OCI-LY1 (cell line): ENCODE results near the gene KIAA0232.

Source experiments
- H2AFZ ChIP-seq: fragments of 200-600 bp; sonication (generic), shearing (Covaris generic); 2 replicates; pipeline ENCODE4 v1.6.0; 2014; ENCODE audit warnings: antibody characterized with exemption, mild to moderate bottlenecking, low read length
- H3F3A ChIP-seq: fragments of 200-600 bp; sonication (generic), shearing (Covaris generic); 2 replicates; pipeline ENCODE4 v1.6.0; 2014; ENCODE audit warnings: mild to moderate bottlenecking, antibody characterized with exemption, low read length, moderate library complexity; ENCODE audit not compliant: insufficient read depth
- H3K27ac ChIP-seq: fragments of 200-600 bp; sonication (generic); 2 replicates; pipeline ENCODE4 v1.5.1; 2014; ENCODE audit warnings: low read length, mixed run types, mild to moderate bottlenecking, low read depth; ENCODE audit not compliant: poor library complexity, severe bottlenecking
- H3K27me3 ChIP-seq: fragments of 200-600 bp; sonication (generic); 2 replicates; pipeline ENCODE4 v1.6.0; 2014; ENCODE audit warnings: antibody characterized with exemption, mild to moderate bottlenecking, low read length, moderate library complexity; ENCODE audit not compliant: insufficient read depth
- H3K36me3 ChIP-seq: fragments of 200-600 bp; sonication (generic); 2 replicates; pipeline ENCODE4 v1.6.1; 2014; ENCODE audit warnings: mild to moderate bottlenecking, antibody characterized with exemption, low read length, moderate library complexity, mixed read lengths; ENCODE audit not compliant: insufficient read depth
- H3K4me1 ChIP-seq: fragments of 200-600 bp; sonication (generic); 2 replicates; pipeline ENCODE4 v1.5.1; 2014; ENCODE audit warnings: mild to moderate bottlenecking, low read length, moderate library complexity; ENCODE audit not compliant: insufficient read depth, severe bottlenecking
- H3K4me2 ChIP-seq: fragments of 200-600 bp; sonication (generic), shearing (Covaris generic); 2 replicates; pipeline ENCODE4 v1.6.1; 2014; ENCODE audit warnings: low read length
- H3K4me3 ChIP-seq: fragments of 200-600 bp; sonication (generic); 2 replicates; pipeline ENCODE4 v1.5.1; 2014; ENCODE audit warnings: low read length, low read depth, mild to moderate bottlenecking, mixed read lengths; ENCODE audit not compliant: poor library complexity, severe bottlenecking
- H3K79me2 ChIP-seq: fragments of 200-600 bp; shearing (Covaris generic); 2 replicates; pipeline ENCODE4 v1.6.1; 2016; ENCODE audit warnings: mixed run types, low read length, mixed read lengths; ENCODE audit not compliant: insufficient read depth
- H3K9ac ChIP-seq: fragments of 200-600 bp; sonication (generic), shearing (Covaris generic); 2 replicates; pipeline ENCODE4 v1.6.1; 2014; ENCODE audit warnings: mild to moderate bottlenecking, low read length, mixed read lengths
- H3K9me2 ChIP-seq: fragments of 200-600 bp; sonication (generic), shearing (Covaris generic); 2 replicates; pipeline ENCODE4 v1.6.1; 2014; ENCODE audit warnings: low read depth, mild to moderate bottlenecking, low read length, mixed read lengths
- H3K9me3 ChIP-seq: fragments of 200-600 bp; shearing (Covaris generic); 2 replicates; pipeline ENCODE4 v1.6.1; 2014; ENCODE audit warnings: low read length, mixed read lengths
- H4K20me1 ChIP-seq: fragments of 200-600 bp; sonication (generic), shearing (Covaris generic); 2 replicates; pipeline ENCODE4 v1.6.0; 2016; ENCODE audit warnings: mild to moderate bottlenecking, low read length; ENCODE audit not compliant: insufficient read depth
- EZH2 ChIP-seq: fragments of 200-600 bp; sonication (generic), shearing (Covaris generic); IDR thresholded peaks from 2 replicates; pipeline ENCODE4 v1.8.0; 2017; ENCODE audit warnings: borderline replicate concordance, mixed run types, mild to moderate bottlenecking, antibody characterized with exemption, low read length, moderate library complexity, mixed read lengths
- TF ChIP-seq, protein P1 (sequence below): fragments of 200-600 bp; sonication (generic), shearing (Covaris generic); IDR thresholded peaks from 2 replicates; pipeline ENCODE4 v1.5.1; 2017; ENCODE audit warnings: mild to moderate bottlenecking, antibody characterized with exemption, low read length, moderate library complexity, mixed read lengths

Gene KIAA0232

DNA sequence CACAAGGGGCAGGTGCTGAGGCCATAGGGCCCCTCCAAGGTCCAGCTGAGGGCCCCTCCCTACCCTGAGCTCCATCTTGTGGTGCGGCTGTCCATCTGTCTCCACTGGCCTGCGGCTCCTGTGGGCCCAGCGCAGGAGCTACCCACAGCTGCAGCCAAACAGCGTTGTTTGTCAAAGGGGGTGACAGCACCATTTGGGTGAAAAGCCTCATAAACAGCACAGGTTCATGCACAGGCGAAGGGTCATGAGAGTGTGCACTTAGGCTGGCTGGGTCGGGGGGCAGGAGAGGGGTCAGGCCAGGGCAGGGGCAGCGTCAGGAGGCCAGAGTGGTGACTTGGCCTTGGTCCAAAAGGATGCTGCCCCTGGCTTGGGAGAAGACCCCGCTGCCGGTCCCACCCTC is 34.2 kb upstream of the KIAA0232 start:
- H3K4me2 ChIP-seq, result no peak overlapping the region
- H3K9me2 ChIP-seq, result no peaks in the 10 kb centered on the region
- H3K27ac ChIP-seq, result no peak overlapping the region
- H3K9ac ChIP-seq, result no peak overlapping the region
- H3K9me3 ChIP-seq, result no peaks in the 10 kb centered on the region
- no peaks in the 10 kb centered on the region for H4K20me1 ChIP-seq
- H3F3A ChIP-seq, result no peaks in the 10 kb centered on the region
- no peaks in the 10 kb centered on the region for H3K79me2 ChIP-seq
- H2AFZ ChIP-seq, result no peak overlapping the region
- H3K4me3 ChIP-seq, result no peak overlapping the region
- H3K27me3 ChIP-seq, result no peaks in the 10 kb centered on the region
- no peaks in the 10 kb centered on the region for H3K4me1 ChIP-seq
- H3K36me3 ChIP-seq, result no peaks in the 10 kb centered on the region
- TF ChIP-seq, protein P1, sequence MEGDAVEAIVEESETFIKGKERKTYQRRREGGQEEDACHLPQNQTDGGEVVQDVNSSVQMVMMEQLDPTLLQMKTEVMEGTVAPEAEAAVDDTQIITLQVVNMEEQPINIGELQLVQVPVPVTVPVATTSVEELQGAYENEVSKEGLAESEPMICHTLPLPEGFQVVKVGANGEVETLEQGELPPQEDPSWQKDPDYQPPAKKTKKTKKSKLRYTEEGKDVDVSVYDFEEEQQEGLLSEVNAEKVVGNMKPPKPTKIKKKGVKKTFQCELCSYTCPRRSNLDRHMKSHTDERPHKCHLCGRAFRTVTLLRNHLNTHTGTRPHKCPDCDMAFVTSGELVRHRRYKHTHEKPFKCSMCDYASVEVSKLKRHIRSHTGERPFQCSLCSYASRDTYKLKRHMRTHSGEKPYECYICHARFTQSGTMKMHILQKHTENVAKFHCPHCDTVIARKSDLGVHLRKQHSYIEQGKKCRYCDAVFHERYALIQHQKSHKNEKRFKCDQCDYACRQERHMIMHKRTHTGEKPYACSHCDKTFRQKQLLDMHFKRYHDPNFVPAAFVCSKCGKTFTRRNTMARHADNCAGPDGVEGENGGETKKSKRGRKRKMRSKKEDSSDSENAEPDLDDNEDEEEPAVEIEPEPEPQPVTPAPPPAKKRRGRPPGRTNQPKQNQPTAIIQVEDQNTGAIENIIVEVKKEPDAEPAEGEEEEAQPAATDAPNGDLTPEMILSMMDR, result no peak
- no peak for TF ChIP-seq EZH2

DNA sequence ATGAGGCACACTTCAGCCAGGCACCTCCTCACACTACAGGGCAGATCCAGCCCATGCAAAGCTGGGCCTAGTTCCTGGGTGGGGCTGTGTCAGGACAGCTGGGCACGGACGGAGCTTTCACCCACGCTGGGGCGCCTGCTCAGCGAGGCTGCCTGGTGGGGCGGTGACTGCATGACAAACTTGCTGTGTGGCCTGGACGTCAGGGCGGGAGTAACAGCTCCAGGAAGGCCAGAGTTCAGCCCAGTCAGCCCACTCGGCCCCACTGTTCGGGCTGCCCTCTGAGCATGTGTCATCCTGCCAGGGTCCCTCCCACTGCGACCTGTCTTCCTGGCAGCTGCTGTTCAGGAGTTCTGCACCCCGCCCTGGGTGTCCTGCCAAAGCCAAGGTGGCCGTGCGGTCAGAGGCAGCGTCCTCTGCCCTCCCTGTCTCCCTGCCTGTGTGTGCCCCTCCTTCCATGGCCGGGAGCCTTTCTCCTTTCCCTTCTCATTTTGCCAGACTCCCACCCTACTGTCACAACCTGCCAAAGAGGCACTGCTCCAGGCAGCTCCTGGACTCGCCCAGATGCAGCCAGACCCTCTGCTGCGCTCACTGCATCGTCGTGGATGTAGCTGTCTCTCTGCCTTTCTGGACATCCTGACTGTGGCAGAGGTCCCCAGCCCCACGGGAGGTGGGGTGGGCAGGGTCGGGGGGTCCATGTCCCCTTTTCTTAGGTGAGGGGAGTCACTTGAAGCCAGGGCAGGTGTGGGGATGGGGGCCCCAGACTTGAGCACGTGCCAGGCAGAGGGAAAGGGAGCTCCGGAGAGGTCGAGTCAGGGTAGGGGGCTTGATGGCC is 33.0 kb upstream of the KIAA0232 start:
- Histone ChIP-seq H4K20me1 (no peaks in the 10 kb centered on the region), H3K79me2 (no peaks in the 10 kb centered on the region), H3K27ac (no peak overlapping the region), H3K9me3 (no peaks in the 10 kb centered on the region), H3K27me3 (no peaks in the 10 kb centered on the region), H3K9ac (no peak overlapping the region), H3K4me3 (no peak overlapping the region), H3F3A (no peaks in the 10 kb centered on the region), H3K4me1 (no peaks in the 10 kb centered on the region), H3K9me2 (no peaks in the 10 kb centered on the region), H2AFZ (no peak overlapping the region), H3K36me3 (no peaks in the 10 kb centered on the region), H3K4me2 (no peak overlapping the region)
- no peak for TF ChIP-seq EZH2
- TF ChIP-seq, protein P1, result no peak

DNA sequence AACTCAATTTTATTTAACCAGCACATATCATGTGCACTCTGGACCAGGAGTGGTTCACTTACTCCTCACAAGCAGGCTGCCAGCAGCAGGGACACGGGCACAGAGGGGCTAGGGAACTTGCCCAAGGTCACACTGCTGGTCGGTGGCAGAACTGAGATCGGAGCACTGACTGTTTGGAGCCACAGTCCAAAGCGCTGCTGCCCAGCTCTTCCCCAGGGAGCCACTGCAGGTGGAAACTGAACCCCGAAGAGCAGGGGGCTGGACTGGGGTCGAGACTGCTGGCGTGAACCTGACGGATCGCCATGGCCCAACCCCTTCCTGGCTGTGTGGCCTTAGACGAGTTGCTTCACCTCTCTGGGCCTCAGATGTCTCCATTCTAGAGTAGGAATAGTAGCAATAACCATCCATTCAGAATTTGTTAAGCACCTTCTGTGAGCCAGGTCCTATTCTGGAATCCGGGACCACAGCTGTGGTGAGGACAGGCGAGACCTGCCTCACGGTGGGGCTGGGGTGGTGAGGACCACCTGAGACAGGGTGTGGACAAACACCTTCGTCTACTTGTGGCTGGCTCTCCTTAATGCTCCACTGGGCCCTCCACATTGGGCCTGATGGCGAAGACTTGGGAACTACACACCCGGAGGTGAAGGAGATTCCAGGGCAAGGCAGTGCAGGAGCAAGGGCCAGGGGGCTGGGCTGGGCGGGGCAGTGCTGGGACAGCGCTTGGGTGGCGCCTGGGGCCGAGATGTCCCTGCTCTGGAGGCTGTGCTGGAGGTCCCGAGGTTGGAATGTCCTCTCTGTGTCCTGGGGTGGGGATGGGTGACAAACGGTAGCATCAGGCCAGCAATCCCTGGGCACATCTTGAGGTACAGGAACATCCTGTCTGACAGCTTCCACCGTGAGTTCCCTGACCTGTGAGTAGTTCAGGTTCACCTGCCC is 32.0 kb upstream of the KIAA0232 start:
- no peak for TF ChIP-seq EZH2
- TF ChIP-seq, protein P1, result no peak
- Histone ChIP-seq H3K36me3 (no peaks in the 10 kb centered on the region), H3K4me2 (no peak overlapping the region)

More for the DNA sequence above, 32.0 kb upstream of the KIAA0232 start:
- Histone ChIP-seq H3K9me3 (no peaks in the 10 kb centered on the region), H3K4me1 (no peaks in the 10 kb centered on the region), H3K4me3 (no peak overlapping the region), H3K9me2 (no peaks in the 10 kb centered on the region), H3K27ac (no peak overlapping the region), H3K27me3 (no peaks in the 10 kb centered on the region), H3F3A (no peaks in the 10 kb centered on the region), H3K79me2 (no peaks in the 10 kb centered on the region), H2AFZ (no peak overlapping the region), H4K20me1 (no peaks in the 10 kb centered on the region), H3K9ac (no peak overlapping the region)
